Stomach (tissue), 4 donors: ENCODE results near the gene ARHGAP10.

Source experiments
- CTCF ChIP-seq, 7 experiments: fragments of 450-650 bp in 4 of 7; fragments of 200-600 bp in 3 of 7; sonication (generic) in 3 of 7; IDR thresholded peaks; one replicate each; pipeline ENCODE4 v1.5.1; 2016 to 2019; ENCODE audit warnings: antibody characterized with exemption in 7 of 7, control low read depth in 2 of 7, mild to moderate bottlenecking in 1 of 7
- POLR2A ChIP-seq, 4 donors: fragments of 450-650 bp; IDR thresholded peaks; one replicate each; pipeline ENCODE4 v1.6.1; 2016; ENCODE audit warnings: antibody characterized with exemption in 4 of 4, control low read depth in 2 of 4, mild to moderate bottlenecking in 1 of 4, moderate library complexity in 1 of 4
- POLR2AphosphoS5 ChIP-seq, 3 donors: sonication (generic); formaldehyde crosslinking; IDR thresholded peaks; one replicate each; pipeline ENCODE4 v1.6.1; 2016; ENCODE audit warnings: antibody characterized with exemption in 3 of 3

- TF ChIP-seq POLR2A (IDR thresholded peaks at IDR 0.05) (no peak), POLR2AphosphoS5 (IDR thresholded peaks at IDR 0.05) (no peak), CTCF (IDR thresholded peaks at IDR 0.05) (no peak)
Observed at GRCh38 chr4:147840838-147841738, 109.2 kb downstream of the ARHGAP10 start.
